NCI-H526 treated with DMSO at 0.1 percent for 48 hours (cell line): ENCODE data around the gene DNAJC28.
"Not testable (repeated sequence)": the region's sequence is repeated elsewhere in the genome, so short reads cannot be mapped to it uniquely, and the experiment has no call there.

Experiments used
- DNase-seq: peaks from one replicate; lab custom pipeline; 2025; lab: John Stamatoyannopoulos, UW

The DNAJC28 gene, protein sequence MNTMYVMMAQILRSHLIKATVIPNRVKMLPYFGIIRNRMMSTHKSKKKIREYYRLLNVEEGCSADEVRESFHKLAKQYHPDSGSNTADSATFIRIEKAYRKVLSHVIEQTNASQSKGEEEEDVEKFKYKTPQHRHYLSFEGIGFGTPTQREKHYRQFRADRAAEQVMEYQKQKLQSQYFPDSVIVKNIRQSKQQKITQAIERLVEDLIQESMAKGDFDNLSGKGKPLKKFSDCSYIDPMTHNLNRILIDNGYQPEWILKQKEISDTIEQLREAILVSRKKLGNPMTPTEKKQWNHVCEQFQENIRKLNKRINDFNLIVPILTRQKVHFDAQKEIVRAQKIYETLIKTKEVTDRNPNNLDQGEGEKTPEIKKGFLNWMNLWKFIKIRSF

DNA sequence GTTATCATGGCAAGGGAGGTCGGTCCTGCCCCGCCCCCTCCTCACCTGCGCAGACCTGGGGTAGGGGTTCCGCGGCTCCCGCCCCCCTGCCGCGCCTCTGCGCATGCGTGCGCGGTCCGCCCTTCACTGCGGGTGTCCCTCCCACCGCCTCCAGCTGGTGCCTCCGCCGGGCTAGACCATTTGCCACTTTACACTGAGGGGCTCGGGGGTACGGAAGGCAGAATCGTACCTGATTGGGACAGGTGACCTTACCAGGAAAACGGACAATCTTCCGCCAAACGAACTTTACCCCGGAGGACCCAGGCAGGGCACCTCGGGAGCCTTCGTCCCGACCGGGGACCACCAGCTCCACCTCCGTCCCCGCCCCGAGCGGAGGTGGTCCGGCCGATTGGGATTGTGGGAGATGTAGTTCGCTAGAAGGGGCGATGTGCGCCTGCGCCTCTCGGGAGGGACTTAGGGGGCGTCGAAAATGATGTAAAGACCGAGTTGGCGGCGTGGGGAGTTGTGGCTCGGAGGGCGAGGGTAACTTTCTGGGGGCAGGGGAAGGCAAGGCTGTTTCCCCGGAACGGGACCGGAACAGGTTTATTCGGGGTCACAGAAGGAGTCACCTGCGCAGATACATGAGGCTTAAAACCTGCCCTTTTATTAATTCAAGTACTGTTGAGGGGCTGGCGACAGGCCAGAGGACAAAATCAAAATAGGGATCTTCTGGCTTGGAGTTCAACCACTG, at the start of gene DNAJC28:
TSS of gene DNAJC28 (minus strand) at position 344 of the 730 bp plus-strand sequence. CDS start 2,323 bp downstream, outside the sequence.
- peak; percentile 87 for DNase-seq

DNA sequence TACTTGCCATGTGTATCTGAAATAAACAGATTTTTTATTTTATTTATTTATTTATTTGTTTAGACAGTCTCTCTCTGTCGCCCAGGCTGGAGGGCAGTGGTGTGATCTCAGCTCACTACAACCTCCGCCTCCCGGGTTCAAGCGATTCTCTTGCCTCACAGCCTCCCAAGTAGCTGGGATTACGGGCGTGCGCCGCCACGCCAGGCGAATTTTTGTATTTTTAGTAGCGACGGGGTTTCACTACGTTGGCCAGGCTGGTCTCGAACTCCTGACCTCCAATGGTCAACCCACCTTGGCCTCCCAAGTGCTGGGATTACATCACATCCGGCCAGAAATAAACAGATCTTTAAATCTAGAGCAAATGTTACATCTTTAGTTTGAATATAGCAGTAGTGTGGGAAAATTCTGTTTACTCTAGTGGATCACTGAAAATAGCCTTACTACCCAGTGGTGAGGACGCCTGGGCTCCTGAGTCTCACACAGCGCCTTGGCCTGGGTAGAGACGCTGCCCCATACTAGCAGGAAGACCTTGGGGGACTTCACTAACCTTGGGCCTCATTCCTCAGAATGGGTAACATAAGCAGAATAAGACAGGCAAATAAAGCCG, 49.7 kb upstream of the DNAJC28 start:
- DNase-seq, result no peak

GRCh38 chr21:33540711-33541104, 49.2 kb upstream of the DNAJC28 start:
- no peak for DNase-seq

- DNase-seq, result no peak
These were observed 48.1 kb upstream of the DNAJC28 start for GRCh38 chr21:33539616-33540015.

GRCh38 chr21:33537212-33537611, 45.7 kb upstream of the DNAJC28 start:
- DNase-seq, result no peak

GRCh38 chr21:33531007-33531406, 39.5 kb upstream of the DNAJC28 start:
- no peak for DNase-seq

DNA sequence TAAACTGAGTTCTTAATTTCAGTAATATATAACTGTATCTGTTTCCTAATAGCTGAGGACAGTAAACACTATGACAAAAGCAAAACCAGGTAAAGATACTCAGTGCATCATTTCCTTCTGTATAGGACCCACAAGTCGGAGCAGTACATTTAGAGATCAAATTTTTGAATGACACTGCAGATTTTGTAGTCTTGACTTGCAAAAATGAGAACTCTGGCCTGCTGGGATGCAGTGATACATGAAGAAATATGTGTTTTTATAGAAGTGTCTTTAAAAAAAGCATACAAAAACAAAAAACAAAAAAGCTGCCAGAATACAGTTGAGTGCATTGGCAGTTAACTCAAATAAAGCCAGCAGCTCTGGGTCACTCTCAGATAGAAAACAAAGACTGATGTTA, 31.4 kb upstream of the DNAJC28 start:
- DNase-seq, result no peak

DNA sequence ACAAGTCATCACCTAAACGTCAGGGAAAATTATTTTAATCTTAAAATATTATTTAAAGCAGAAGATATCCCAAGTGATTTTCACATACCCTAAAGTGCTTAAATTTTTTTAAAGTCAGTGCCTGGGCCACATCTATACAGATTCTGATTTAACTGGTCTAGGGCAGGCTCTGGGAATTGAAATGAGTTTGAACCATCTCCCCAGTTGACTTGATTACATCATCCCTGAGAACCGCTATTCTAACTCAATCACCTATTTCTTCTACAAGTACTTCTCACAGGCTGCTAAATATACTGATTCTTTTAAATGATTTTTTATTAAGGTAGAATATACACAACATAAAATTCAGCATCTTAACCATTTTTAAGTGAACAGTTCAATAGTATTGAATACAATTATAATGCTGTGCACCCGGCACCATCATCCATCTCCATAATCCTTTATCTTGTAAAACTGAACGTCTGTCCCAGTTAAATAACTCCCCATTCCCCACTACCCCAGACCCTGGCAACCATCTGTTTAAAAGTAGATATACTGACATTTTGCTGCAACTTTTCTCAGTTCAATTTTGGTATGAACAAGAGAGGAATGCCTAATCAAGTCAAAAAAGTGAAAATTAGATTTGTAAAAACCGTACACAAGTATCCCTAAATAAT, 30.9 kb upstream of the DNAJC28 start:
- DNase-seq, result no peak

DNA sequence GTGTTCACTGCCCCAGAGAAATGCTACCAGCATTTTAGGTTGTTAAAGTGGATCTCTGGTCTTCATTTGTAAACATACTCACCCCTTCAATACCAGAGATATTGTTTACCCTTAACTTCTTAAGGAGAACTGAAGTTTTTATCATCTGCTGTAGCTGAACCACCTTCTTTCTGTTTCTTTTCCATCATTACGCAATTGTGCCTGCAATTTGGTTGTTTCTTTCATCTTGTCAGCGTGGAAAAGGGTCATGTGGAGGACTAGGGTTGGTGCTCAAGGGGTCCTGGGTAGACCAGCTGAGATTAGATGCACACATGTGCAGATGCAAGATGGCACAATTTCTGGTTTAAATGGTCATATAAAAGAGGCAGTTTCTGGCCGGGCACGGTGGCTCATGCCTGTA, 27.4 kb upstream of the DNAJC28 start:
- DNase-seq, result no peak

- DNase-seq, result no peak
These were observed 22.7 kb upstream of the DNAJC28 start for GRCh38 chr21:33514229-33514628.

GRCh38 chr21:33512481-33512880, 21.0 kb upstream of the DNAJC28 start:
- DNase-seq, result no peak

GRCh38 chr21:33511639-33512038, 20.1 kb upstream of the DNAJC28 start:
- DNase-seq, result no peak

DNA sequence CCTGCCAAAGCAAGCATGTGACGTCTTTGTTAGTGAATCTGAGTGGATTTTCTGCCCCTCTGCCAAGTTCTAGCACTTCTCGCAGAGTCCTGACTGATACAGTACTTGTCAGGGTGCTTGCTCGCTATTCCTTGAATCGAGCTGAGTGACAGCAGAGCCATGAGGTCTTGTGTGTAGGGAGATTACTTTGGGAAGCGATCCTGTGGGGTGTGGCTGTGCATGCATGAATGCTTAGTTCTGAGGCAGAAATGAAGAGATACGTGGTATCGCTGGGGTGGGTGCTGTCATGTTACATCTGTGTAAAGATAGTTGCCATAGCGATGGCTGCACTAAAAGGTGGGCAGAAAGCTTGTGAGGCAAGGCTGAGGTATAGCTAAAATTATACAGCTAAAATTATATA, 19.3 kb upstream of the DNAJC28 start:
- DNase-seq, result no peak

DNA sequence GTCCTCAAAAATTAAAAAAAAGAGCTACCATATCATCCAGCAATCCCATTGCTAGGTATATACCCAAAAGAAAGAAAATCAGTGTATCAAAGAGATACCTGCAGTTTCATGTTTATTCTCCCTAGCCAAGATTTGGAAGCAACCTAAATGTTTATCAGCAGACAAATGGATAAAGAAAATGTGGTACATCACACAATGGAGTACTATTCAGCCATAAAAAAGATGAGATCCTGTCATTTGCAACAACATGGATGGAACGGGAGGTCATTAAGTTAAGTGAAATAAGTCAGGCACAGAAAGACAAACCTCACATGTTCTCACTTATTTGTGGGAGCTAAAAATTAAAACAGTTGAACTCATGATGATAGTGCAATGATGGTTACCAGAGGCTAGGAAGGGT, 15.5 kb upstream of the DNAJC28 start:
- not testable (repeated sequence) for DNase-seq

GRCh38 chr21:33505833-33506232, 14.3 kb upstream of the DNAJC28 start:
- DNase-seq, result no peak

- DNase-seq, result no peak
These were observed 4.8 kb upstream of the DNAJC28 start for GRCh38 chr21:33496345-33496744.

DNA sequence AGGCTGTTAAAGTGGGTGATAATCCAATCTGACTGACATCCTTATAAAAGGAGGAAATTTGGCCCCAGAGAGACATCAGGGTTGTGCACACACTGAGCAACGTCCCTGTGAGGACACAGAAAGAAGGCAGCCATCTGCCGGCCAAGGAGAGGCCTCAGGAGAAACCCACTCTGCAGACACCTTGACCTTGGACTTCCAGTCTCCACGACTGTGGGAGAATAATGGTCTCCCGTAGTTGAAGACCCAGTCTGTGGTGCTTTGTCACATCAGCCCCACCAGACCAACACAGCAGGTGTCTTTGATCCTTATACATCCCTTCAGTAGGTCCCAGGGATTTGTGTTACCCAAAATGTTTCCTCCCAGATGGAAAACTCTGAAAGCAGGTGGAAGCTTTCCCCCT, 4.2 kb upstream of the DNAJC28 start:
- DNase-seq, result no peak

- DNase-seq, result no peak
These were observed 2.2 kb upstream of the DNAJC28 start for GRCh38 chr21:33493756-33494155.

DNA sequence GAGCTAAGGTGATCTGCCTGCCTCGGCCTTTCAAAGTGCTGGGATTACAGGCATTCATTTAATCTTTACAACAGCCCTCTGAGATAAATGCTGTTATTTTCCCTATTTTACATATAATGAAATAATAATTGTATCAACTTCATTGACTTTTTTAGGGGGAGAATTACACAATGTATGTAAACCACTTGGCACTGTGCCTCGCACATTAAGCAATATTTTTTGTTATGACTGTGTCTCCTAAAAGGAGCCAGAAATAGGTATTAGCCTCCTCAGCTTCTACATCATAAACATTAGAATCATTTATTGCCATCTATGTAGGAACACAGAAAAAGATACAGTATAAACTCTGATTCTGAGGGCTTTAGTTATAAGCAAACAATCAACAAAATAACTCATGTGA, 1.1 kb upstream of the DNAJC28 start:
- no peak for DNase-seq

- DNase-seq, result no peak
These were observed 534 bp downstream of the DNAJC28 start for GRCh38 chr21:33490991-33491372.

DNA sequence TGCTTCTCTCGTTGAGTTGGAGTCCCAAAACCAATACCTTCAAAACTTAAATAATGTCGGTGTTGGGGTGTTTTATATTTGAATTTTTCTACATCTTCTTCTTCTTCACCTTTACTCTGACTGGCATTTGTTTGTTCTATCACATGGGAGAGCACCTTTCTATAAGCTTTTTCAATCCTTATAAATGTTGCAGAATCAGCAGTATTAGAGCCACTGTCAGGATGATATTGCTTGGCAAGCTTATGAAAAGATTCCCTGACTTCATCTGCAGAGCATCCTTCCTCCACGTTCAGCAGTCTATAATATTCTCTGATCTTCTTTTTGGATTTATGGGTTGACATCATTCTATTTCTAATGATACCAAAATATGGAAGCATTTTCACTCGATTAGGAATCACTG, 2.6 kb downstream of the DNAJC28 start:
- DNase-seq, result no peak

DNA sequence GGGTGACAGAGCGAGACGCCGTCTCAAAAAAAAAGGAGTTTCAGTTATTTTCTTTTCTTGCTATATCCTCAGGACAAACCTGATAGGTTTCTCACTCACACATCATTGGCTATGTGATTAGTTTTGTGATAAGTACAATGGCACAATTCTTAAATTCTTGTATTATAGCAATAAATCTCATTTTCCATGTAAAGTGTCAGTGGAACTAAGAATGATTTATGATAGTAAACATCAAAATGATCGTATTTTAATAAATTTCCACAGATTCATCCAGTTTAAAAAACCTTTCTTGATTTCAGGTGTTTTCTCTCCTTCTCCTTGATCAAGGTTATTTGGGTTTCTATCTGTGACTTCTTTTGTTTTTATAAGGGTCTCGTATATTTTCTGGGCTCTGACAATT, 3.5 kb downstream of the DNAJC28 start:
- DNase-seq, result no peak
